Heart left ventricle (tissue), 13 donors: ENCODE data around the gene TBC1D25.

Experiments used
- CTCF ChIP-seq, 12 donors: fragments of 200-600 bp; sonication (generic) in 4 of 12; IDR thresholded peaks; one replicate each; pipeline versions ENCODE4 v1.5.0 to v1.8.0; 2018 to 2022; ENCODE audit warnings: antibody characterized with exemption in 12 of 12, mild to moderate bottlenecking in 5 of 12
- POLR2A ChIP-seq, 2 donors: fragments of 450-650 bp; IDR thresholded peaks; one replicate each; pipeline ENCODE4 v1.6.1; 2017; ENCODE audit warnings: antibody characterized with exemption in 2 of 2, mild to moderate bottlenecking in 2 of 2, moderate library complexity in 2 of 2
- donor health status: ischemic (EF 13 %, LVEDD 7.1; RV severe dilation, severe dysfunction).
- donor health status: DM: no; HTN: yes; CAD: no.
- donor health status: DM: no; HTN: no; CAD: no.
- donor health status: ischemic (EF 25% LVEDD 6.9; RV normal size, moderate dysfunction).
- donor health status: ischemic (EF 25% LVEDD 5.7; RV mildly dilated, moderate dysfunction).
- donor health status: ischemic (EF 35%, LVEDD 5.7; RV mildly dilated, moderate dysfunction).
- donor health status: nonischemic (EF 11% LVEDD 7.7; RV severe dilation, severe dysfunction).
- donor health status: DM: yes; HTN: yes; CAD: no.
- donor health status: PGD.
- donor health status: ischemic (EF 29% LVEDD 5.4; RV normal size, mild dysfunction).
- donor health status: nonischemic (EF 23%, LVEDD 6.1; RV moderate dilation, normal function).

DNA sequence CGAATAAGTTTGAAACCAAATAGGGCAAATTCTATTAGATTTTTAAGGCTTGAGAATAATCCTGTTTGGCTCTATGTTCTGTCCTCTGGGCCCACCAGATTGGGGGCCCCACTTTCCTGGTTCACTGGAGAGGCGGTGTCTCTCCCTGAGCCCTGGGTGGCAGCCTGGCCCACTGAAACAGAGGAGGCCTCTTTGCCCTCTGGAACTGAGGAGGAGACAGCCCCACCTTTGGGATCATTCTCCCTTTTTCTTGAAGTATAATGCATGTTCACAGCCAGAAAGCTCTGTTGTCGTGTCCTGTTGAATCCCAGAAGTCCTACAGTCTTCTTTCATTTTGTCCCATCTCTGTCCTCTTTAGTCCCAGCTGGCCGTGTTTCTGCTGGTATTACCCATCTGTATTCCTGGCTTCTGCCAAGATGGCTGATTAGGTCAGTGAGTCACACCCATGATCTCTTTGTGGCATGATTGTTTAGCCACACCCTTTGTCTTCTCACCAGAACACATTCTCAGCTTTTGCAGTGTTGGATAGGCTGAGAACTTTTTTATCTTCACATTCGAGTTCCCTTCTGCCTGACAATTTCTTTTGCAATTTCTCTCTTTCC, 8.1 kb upstream of the TBC1D25 start:
- TF ChIP-seq CTCF (IDR thresholded peaks at IDR 0.05) = no peak
- no peak for TF ChIP-seq POLR2A (IDR thresholded peaks at IDR 0.05)
